Adipocyte (in vitro differentiated cells): ENCODE data around the gene NHLH1.

Source experiments
- DNase-seq: peaks from one replicate; pipeline ENCODE4 v3.0.0-alpha.2; 2015; ENCODE audit warnings: low read depth
- H3K27me3 ChIP-seq: replicated peaks from 2 replicates; pipeline ENCODE4 v1.7.0; 2013; ENCODE audit warnings: mild to moderate bottlenecking, low read length, moderate library complexity; ENCODE audit not compliant: control insufficient read depth, insufficient read depth
- H3K36me3 ChIP-seq: 2 replicates; pipeline ENCODE4 v1.7.0; 2013; ENCODE audit warnings: low read length, mild to moderate bottlenecking, moderate library complexity; ENCODE audit not compliant: control insufficient read depth, insufficient read depth, severe bottlenecking
- H3K4me1 ChIP-seq: 2 replicates; pipeline ENCODE4 v1.7.0; 2013; ENCODE audit warnings: mild to moderate bottlenecking, low read length, moderate library complexity; ENCODE audit not compliant: control insufficient read depth, insufficient read depth
- H3K4me3 ChIP-seq: 2 replicates; pipeline ENCODE4 v1.7.0; 2013; ENCODE audit warnings: mild to moderate bottlenecking, low read length, moderate library complexity
- H3K9ac ChIP-seq: 2 replicates; pipeline ENCODE4 v1.7.0; 2013; ENCODE audit warnings: mild to moderate bottlenecking, low read length, moderate library complexity
- H3K9me3 ChIP-seq: 2 replicates; pipeline ENCODE4 v1.7.0; 2013; ENCODE audit warnings: mild to moderate bottlenecking, low read length, moderate library complexity; ENCODE audit not compliant: control insufficient read depth

NHLH1 gene

GRCh38 chr1:160342953-160343869 lies 23.7 kb upstream of the NHLH1 start, which contains the start of the genes COPA and NCSTN:
TSS of gene COPA (minus strand) at chr1:160343250. CDS start at chr1:160343170, 80 bp downstream.
TSS of gene NCSTN (plus strand) at chr1:160343383. CDS start at chr1:160343397, 14 bp downstream.
- peak; percentile 99 for DNase-seq
- H3K9me3 ChIP-seq, result no peaks in the 10 kb centered on the region
- H3K36me3 ChIP-seq, result peaks cover 53% of the 10 kb centered on the region
- H3K4me1 ChIP-seq, result peaks cover 40% of the 10 kb centered on the region
- H3K4me3 ChIP-seq, result peak within 1 kb of the TSS; percentile 99
- H3K27me3 ChIP-seq, result no peaks in the 10 kb centered on the region
- peak within 1 kb of the TSS; percentile 94 for H3K9ac ChIP-seq

GRCh38 chr1:160344241-160344640 lies 22.6 kb upstream of the NHLH1 start:
- peaks cover 53% of the 10 kb centered on the region for H3K36me3 ChIP-seq
- peak overlapping the region; percentile 99 for H3K4me3 ChIP-seq

GRCh38 chr1:160344936-160345335 lies 21.9 kb upstream of the NHLH1 start:
- peaks cover 53% of the 10 kb centered on the region for H3K36me3 ChIP-seq
- peaks cover 26% of the 10 kb centered on the region for H3K4me1 ChIP-seq
- H3K9me3 ChIP-seq, result no peaks in the 10 kb centered on the region
- H3K4me3 ChIP-seq, result no peak overlapping the region
- no peak overlapping the region for H3K9ac ChIP-seq
- DNase-seq, result no peak
- H3K27me3 ChIP-seq, result no peaks in the 10 kb centered on the region

More at GRCh38 chr1:160344241-160344640, 22.6 kb upstream of the NHLH1 start:
- Histone ChIP-seq H3K4me1 (peaks cover 31% of the 10 kb centered on the region), H3K9me3 (no peaks in the 10 kb centered on the region), H3K27me3 (no peaks in the 10 kb centered on the region), H3K9ac (peak overlapping the region; percentile 94)
- DNase-seq, result no peak

GRCh38 chr1:160346463-160346862 lies 20.4 kb upstream of the NHLH1 start:
- peaks cover 64% of the 10 kb centered on the region for H3K36me3 ChIP-seq

GRCh38 chr1:160346958-160347357 lies 19.9 kb upstream of the NHLH1 start:
- no peak for DNase-seq
- peaks cover 6% of the 10 kb centered on the region for H3K4me1 ChIP-seq
- H3K36me3 ChIP-seq, result peaks cover 69% of the 10 kb centered on the region

More at GRCh38 chr1:160346463-160346862, 20.4 kb upstream of the NHLH1 start:
- peaks cover 11% of the 10 kb centered on the region for H3K4me1 ChIP-seq
- no peak overlapping the region for H3K9ac ChIP-seq
- no peaks in the 10 kb centered on the region for H3K9me3 ChIP-seq
- no peak for DNase-seq
- H3K27me3 ChIP-seq, result no peaks in the 10 kb centered on the region
- H3K4me3 ChIP-seq, result no peak overlapping the region

GRCh38 chr1:160351629-160352028 lies 15.2 kb upstream of the NHLH1 start:
- Histone ChIP-seq H3K36me3 (peaks cover 98% of the 10 kb centered on the region), H3K9me3 (no peaks in the 10 kb centered on the region)

More at GRCh38 chr1:160346958-160347357, 19.9 kb upstream of the NHLH1 start:
- Histone ChIP-seq H3K9ac (no peak overlapping the region), H3K4me3 (no peak overlapping the region), H3K27me3 (no peaks in the 10 kb centered on the region), H3K9me3 (no peaks in the 10 kb centered on the region)

GRCh38 chr1:160352555-160352954 lies 14.3 kb upstream of the NHLH1 start:
- no peaks in the 10 kb centered on the region for H3K9me3 ChIP-seq
- H3K4me1 ChIP-seq, result peaks cover 32% of the 10 kb centered on the region
- no peak overlapping the region for H3K9ac ChIP-seq
- H3K36me3 ChIP-seq, result peaks cover 93% of the 10 kb centered on the region
- no peaks in the 10 kb centered on the region for H3K27me3 ChIP-seq
- DNase-seq, result no peak
- no peak overlapping the region for H3K4me3 ChIP-seq

More at GRCh38 chr1:160351629-160352028, 15.2 kb upstream of the NHLH1 start:
- Histone ChIP-seq H3K9ac (no peak overlapping the region), H3K27me3 (no peaks in the 10 kb centered on the region), H3K4me3 (no peak overlapping the region), H3K4me1 (peaks cover 25% of the 10 kb centered on the region)
- no peak for DNase-seq

- H3K27me3 ChIP-seq, result no peaks in the 10 kb centered on the region
- H3K4me3 ChIP-seq, result no peak overlapping the region
- H3K9ac ChIP-seq, result no peak overlapping the region
- H3K9me3 ChIP-seq, result no peaks in the 10 kb centered on the region
- peak; percentile 9 for DNase-seq
- peaks cover 91% of the 10 kb centered on the region for H3K36me3 ChIP-seq
- peaks cover 39% of the 10 kb centered on the region for H3K4me1 ChIP-seq
Measured at GRCh38 chr1:160353223-160353622, 13.6 kb upstream of the NHLH1 start.

- DNase-seq, result peak; percentile 20
- H3K36me3 ChIP-seq, result peaks cover 86% of the 10 kb centered on the region
- H3K9me3 ChIP-seq, result no peaks in the 10 kb centered on the region
- no peaks in the 10 kb centered on the region for H3K27me3 ChIP-seq
- peaks cover 46% of the 10 kb centered on the region for H3K4me1 ChIP-seq
- no peak overlapping the region for H3K4me3 ChIP-seq
- no peak overlapping the region for H3K9ac ChIP-seq
Measured at GRCh38 chr1:160354388-160354985, 12.4 kb upstream of the NHLH1 start.

GRCh38 chr1:160357286-160358002 lies 9.4 kb upstream of the NHLH1 start:
- Histone ChIP-seq H3K27me3 (no peaks in the 10 kb centered on the region), H3K9ac (peak overlapping the region; percentile 54), H3K4me3 (no peak overlapping the region), H3K9me3 (no peaks in the 10 kb centered on the region), H3K36me3 (peaks cover 67% of the 10 kb centered on the region), H3K4me1 (peaks cover 69% of the 10 kb centered on the region)
- DNase-seq, result no peak

GRCh38 chr1:160358073-160358472 lies 8.8 kb upstream of the NHLH1 start:
- Histone ChIP-seq H3K9ac (peak overlapping the region; percentile 17), H3K9me3 (no peaks in the 10 kb centered on the region), H3K27me3 (no peaks in the 10 kb centered on the region), H3K4me3 (no peak overlapping the region), H3K4me1 (peaks cover 74% of the 10 kb centered on the region), H3K36me3 (peaks cover 61% of the 10 kb centered on the region)
- no peak for DNase-seq
